ENCODE results near the gene PRAMEF33. TPM values are rescaled to one million over a fixed set of nuclear protein-coding genes. Genes with fewer than 3 reads are reported as not detected.
"Not testable (repeated sequence)": the region's sequence is repeated elsewhere in the genome, so short reads cannot be mapped to it uniquely, and the experiment has no call there.

Gene PRAMEF33
- not detected for total RNA-seq

GRCh38 chr1:13303239-13303638 lies at the start of gene PRAMEF33:
TSS of gene PRAMEF33 (plus strand) at chr1:13303539. CDS start at chr1:13305955, 2,416 bp downstream.
- TF ChIP-seq CTCF (IDR thresholded peaks at IDR 0.05; ENCODE audit: low read depth), result not testable (repeated sequence)

GRCh38 chr1:13253898-13254297 lies 49.4 kb upstream of the PRAMEF33 start, which contains the start of gene PRAMEF5:
TSS of gene PRAMEF5 (plus strand) at chr1:13254198. CDS start at chr1:13259269, 5,071 bp downstream.
- TF ChIP-seq CTCF (IDR thresholded peaks at IDR 0.05; ENCODE audit: low read depth), result not testable (repeated sequence)

- TF ChIP-seq CTCF (IDR thresholded peaks at IDR 0.05; ENCODE audit: low read depth), result not testable (repeated sequence)
These were observed 18.3 kb upstream of the PRAMEF33 start, which contains the start of gene PRAMEF8 for GRCh38 chr1:13285037-13285436. TSS of gene PRAMEF8 (minus strand) at chr1:13285137. CDS start at chr1:13284091, 1,046 bp downstream.

GRCh38 chr1:13315281-13315680 lies 11.9 kb downstream of the PRAMEF33 start, which contains the start of gene PRAMEF15:
TSS of gene PRAMEF15 (plus strand) at chr1:13315581. CDS start at chr1:13318408, 2,827 bp downstream.
- TF ChIP-seq CTCF (IDR thresholded peaks at IDR 0.05; ENCODE audit: low read depth), result not testable (repeated sequence)

- TF ChIP-seq CTCF (IDR thresholded peaks at IDR 0.05; ENCODE audit: low read depth), result not testable (repeated sequence)
These were observed 43.7 kb downstream of the PRAMEF33 start, which contains the start of gene PRAMEF14 for GRCh38 chr1:13347034-13347433. TSS of gene PRAMEF14 (minus strand) at chr1:13347134. CDS start at chr1:13345314, 1,820 bp downstream.

Small RNAs within 50 kb of the gene (small RNA-seq; reads per million reads assigned to genes)
- not detected for gene RNU6-771P

Other genes with a start within 250 kb of the PRAMEF33 start
- not detected for gene PRAMEF27, start 247.0 kb upstream of the PRAMEF33 start, total RNA-seq
- not detected for gene HNRNPCL3, start 242.8 kb upstream of the PRAMEF33 start, total RNA-seq
- gene PRAMEF25, start 232.8 kb upstream of the PRAMEF33 start, total RNA-seq, result not detected
- not detected for gene HNRNPCL2, start 186.7 kb upstream of the PRAMEF33 start, total RNA-seq
- gene PRAMEF26, start 147.5 kb upstream of the PRAMEF33 start, total RNA-seq, result not detected
- gene HNRNPCL4, start 137.9 kb upstream of the PRAMEF33 start, total RNA-seq, result not detected
- not detected for gene PRAMEF9, start 131.7 kb upstream of the PRAMEF33 start, total RNA-seq
- not detected for gene PRAMEF13, start 102.1 kb upstream of the PRAMEF33 start, total RNA-seq
- not detected for gene PRAMEF18, start 77.4 kb upstream of the PRAMEF33 start, total RNA-seq
- gene PRAMEF5, start 49.3 kb upstream of the PRAMEF33 start, total RNA-seq, result not detected
- not detected for gene PRAMEF8, start 18.4 kb upstream of the PRAMEF33 start, total RNA-seq
- not detected for gene PRAMEF15, start 12.0 kb downstream of the PRAMEF33 start, total RNA-seq
- not detected for gene PRAMEF14, start 43.6 kb downstream of the PRAMEF33 start, total RNA-seq
- not detected for gene PRAMEF19, start 68.4 kb downstream of the PRAMEF33 start, total RNA-seq
- not detected for gene PRAMEF17, start 86.1 kb downstream of the PRAMEF33 start, total RNA-seq
- not detected for gene PRAMEF20, start 106.9 kb downstream of the PRAMEF33 start, total RNA-seq
- not detected for gene LRRC38, start 210.5 kb downstream of the PRAMEF33 start, total RNA-seq

Data from subcutaneous adipose tissue (tissue), 4 donors.